Measurements from ENCODE around the gene NOX3.

GRCh38 chr6:155399062-155399744 lies 56.4 kb downstream of the NOX3 start:
- TF ChIP-seq POLR2AphosphoS5 (IDR thresholded peaks at IDR 0.05; ENCODE audit: borderline replicate concordance, low read depth, low read length) (no peak), EZH2 (IDR thresholded peaks at IDR 0.05) (no peak)
